ENCODE measurements around the gene RAMP3. TPM values are rescaled to one million over a fixed set of nuclear protein-coding genes. Genes with fewer than 3 reads are reported as not detected.

RAMP3 gene
- total RNA-seq, 1 donor from 2014 or later, result not detected

- Mint-ChIP-seq H3K4me3 (ENCODE audit: unreplicated experiment) (no peak overlapping the region), H3K27ac (ENCODE audit: unreplicated experiment) (no peak overlapping the region), H3K36me3 (ENCODE audit: low read depth, unreplicated experiment) (no peaks in the 10 kb centered on the region), H3K9me3 (ENCODE audit: unreplicated experiment) (peaks cover 2% of the 10 kb centered on the region), H3K4me1 (ENCODE audit: low read depth, unreplicated experiment) (peaks cover 2% of the 10 kb centered on the region), H3K27me3 (ENCODE audit: low read depth, unreplicated experiment) (peaks cover 23% of the 10 kb centered on the region)
- Histone ChIP-seq H3K4me2 (ENCODE audit: low read length) (no peak overlapping the region), H4K20me1 (ENCODE audit: insufficient read depth, low read length) (no peaks in the 10 kb centered on the region), H3K4me3 (ENCODE audit: insufficient read depth, low read depth, low read length) (no peak overlapping the region), H3K9ac (ENCODE audit: low read length) (no peak overlapping the region), H2AFZ (ENCODE audit: low read depth, low read length) (no peak overlapping the region), H3K9me3 (ENCODE audit: insufficient read depth, low read depth, low read length) (no peaks in the 10 kb centered on the region), H3K27me3 (ENCODE audit: insufficient read depth, low read length) (peaks cover 8% of the 10 kb centered on the region), H3K27ac (ENCODE audit: low read depth, low read length) (no peak overlapping the region), H3K79me2 (ENCODE audit: insufficient read depth, low read length) (no peaks in the 10 kb centered on the region), H3K36me3 (ENCODE audit: insufficient read depth, low read length) (no peaks in the 10 kb centered on the region), H3K4me1 (ENCODE audit: insufficient read depth, low read length) (no peaks in the 10 kb centered on the region)
- no peak for DNase-seq (ENCODE audit: low read depth)
- FAIRE-seq, result no peak
- no peak for TF ChIP-seq EZH2 (IDR thresholded peaks at IDR 0.05; ENCODE audit: insufficient read depth, low read length)
- TF ChIP-seq CTCF (IDR thresholded peaks at IDR 0.05; ENCODE audit: insufficient read depth, low read depth, low read length), result no peak
Observed at GRCh38 chr7:45145881-45146280, 11.7 kb upstream of the RAMP3 start.

GRCh38 chr7:45146531-45147379 is 10.8 kb upstream of the RAMP3 start:
- peaks cover 5% of the 10 kb centered on the region for H3K9me3 Mint-ChIP-seq (ENCODE audit: unreplicated experiment)
- no peak for TF ChIP-seq EZH2 (IDR thresholded peaks at IDR 0.05; ENCODE audit: insufficient read depth, low read length)
- no peak for TF ChIP-seq CTCF (IDR thresholded peaks at IDR 0.05; ENCODE audit: insufficient read depth, low read depth, low read length)
- DNase-seq (ENCODE audit: low read depth) (no peak), FAIRE-seq (no peak)
- no peak overlapping the region for H3K9ac ChIP-seq (ENCODE audit: low read length)
- H3K4me3 ChIP-seq (ENCODE audit: insufficient read depth, low read depth, low read length), result no peak overlapping the region
- peaks cover 2% of the 10 kb centered on the region for H3K4me1 Mint-ChIP-seq (ENCODE audit: low read depth, unreplicated experiment)
- H3K36me3 ChIP-seq (ENCODE audit: insufficient read depth, low read length), result no peaks in the 10 kb centered on the region
- H3K27me3 ChIP-seq (ENCODE audit: insufficient read depth, low read length), result peaks cover 8% of the 10 kb centered on the region
- H4K20me1 ChIP-seq (ENCODE audit: insufficient read depth, low read length), result no peaks in the 10 kb centered on the region
- H3K4me2 ChIP-seq (ENCODE audit: low read length), result no peak overlapping the region
- no peaks in the 10 kb centered on the region for H3K9me3 ChIP-seq (ENCODE audit: insufficient read depth, low read depth, low read length)
- H3K27me3 Mint-ChIP-seq (ENCODE audit: low read depth, unreplicated experiment), result peaks cover 30% of the 10 kb centered on the region
- no peak overlapping the region for H3K27ac Mint-ChIP-seq (ENCODE audit: unreplicated experiment)
- no peak overlapping the region for H2AFZ ChIP-seq (ENCODE audit: low read depth, low read length)
- H3K27ac ChIP-seq (ENCODE audit: low read depth, low read length), result no peak overlapping the region
- no peaks in the 10 kb centered on the region for H3K4me1 ChIP-seq (ENCODE audit: insufficient read depth, low read length)
- no peaks in the 10 kb centered on the region for H3K79me2 ChIP-seq (ENCODE audit: insufficient read depth, low read length)
- no peak overlapping the region for H3K4me3 Mint-ChIP-seq (ENCODE audit: unreplicated experiment)
- H3K36me3 Mint-ChIP-seq (ENCODE audit: low read depth, unreplicated experiment), result no peaks in the 10 kb centered on the region

Measured in astrocyte (in vitro differentiated cells and primary cell).